Nephron (organoid): ENCODE data around the gene DUOXA1.

Experiments used
- H3K27ac Mint-ChIP-seq, 3 experiments: 2 replicates each; pipeline ENCODE4 v1.8.0; 2020; ENCODE audit warnings: mixed read lengths in 3 of 3, mild to moderate bottlenecking in 2 of 3, moderate library complexity in 1 of 3
- H3K27me3 Mint-ChIP-seq: 2 replicates; pipeline ENCODE4 v1.8.0; 2021; ENCODE audit warnings: low read depth, mild to moderate bottlenecking, moderate library complexity, mixed read lengths
- H3K36me3 Mint-ChIP-seq: 2 replicates; pipeline ENCODE4 v1.8.0; 2020; ENCODE audit warnings: low read depth, mixed read lengths
- H3K4me1 Mint-ChIP-seq: 2 replicates; pipeline ENCODE4 v1.8.0; 2020; ENCODE audit warnings: mixed read lengths
- H3K4me3 Mint-ChIP-seq, 3 experiments: 2 replicates each; pipeline ENCODE4 v1.8.0; 2020; ENCODE audit warnings: mild to moderate bottlenecking in 3 of 3, mixed read lengths in 3 of 3, moderate library complexity in 2 of 3
- H3K9me3 Mint-ChIP-seq: 2 replicates; pipeline ENCODE4 v1.8.0; 2020; ENCODE audit warnings: mixed read lengths
- CTCF ChIP-seq, 3 experiments: fragments of 200-600 bp; sonication (generic); IDR thresholded peaks; one replicate each; pipeline ENCODE4 v1.5.0; 2021; ENCODE audit warnings: antibody characterized with exemption in 3 of 3; ENCODE audit not compliant: unreplicated experiment in 3 of 3

DUOXA1 gene

GRCh38 chr15:45156744-45157455, 27.2 kb upstream of the DUOXA1 start:
- no peak overlapping the region for H3K27ac Mint-ChIP-seq
- no peaks in the 10 kb centered on the region for H3K9me3 Mint-ChIP-seq
- no peak overlapping the region for H3K4me3 Mint-ChIP-seq
- no peak for TF ChIP-seq CTCF (IDR thresholded peaks at IDR 0.05; ENCODE audit: unreplicated experiment in 3 of 3)
- no peaks in the 10 kb centered on the region for H3K36me3 Mint-ChIP-seq
- H3K4me1 Mint-ChIP-seq = peaks cover 5% of the 10 kb centered on the region
- H3K27me3 Mint-ChIP-seq = peaks cover 7% of the 10 kb centered on the region

GRCh38 chr15:45155739-45156138, 26.1 kb upstream of the DUOXA1 start:
- Mint-ChIP-seq H3K4me3 (no peak overlapping the region), H3K36me3 (no peaks in the 10 kb centered on the region), H3K27me3 (peaks cover 7% of the 10 kb centered on the region), H3K27ac (no peak overlapping the region), H3K4me1 (peaks cover 5% of the 10 kb centered on the region), H3K9me3 (no peaks in the 10 kb centered on the region)
- no peak for TF ChIP-seq CTCF (IDR thresholded peaks at IDR 0.05; ENCODE audit: unreplicated experiment in 3 of 3)

GRCh38 chr15:45151998-45152828, 22.5 kb upstream of the DUOXA1 start:
- Mint-ChIP-seq H3K4me3 (no peak overlapping the region), H3K27ac (peak overlapping the region in 1 of 3 experiments; percentile 33), H3K27me3 (peaks cover 11% of the 10 kb centered on the region), H3K9me3 (no peaks in the 10 kb centered on the region), H3K36me3 (no peaks in the 10 kb centered on the region), H3K4me1 (peaks cover 5% of the 10 kb centered on the region)
- TF ChIP-seq CTCF (IDR thresholded peaks at IDR 0.05; ENCODE audit: unreplicated experiment in 3 of 3) = no peak

GRCh38 chr15:45150997-45151396, 21.3 kb upstream of the DUOXA1 start:
- Mint-ChIP-seq H3K9me3 (no peaks in the 10 kb centered on the region), H3K27me3 (peaks cover 11% of the 10 kb centered on the region), H3K27ac (no peak overlapping the region), H3K4me3 (no peak overlapping the region), H3K36me3 (no peaks in the 10 kb centered on the region), H3K4me1 (no peaks in the 10 kb centered on the region)
- TF ChIP-seq CTCF (IDR thresholded peaks at IDR 0.05; ENCODE audit: unreplicated experiment in 3 of 3) = no peak

- no peaks in the 10 kb centered on the region for H3K9me3 Mint-ChIP-seq
- peaks cover 12% of the 10 kb centered on the region for H3K27me3 Mint-ChIP-seq
- TF ChIP-seq CTCF (IDR thresholded peaks at IDR 0.05; ENCODE audit: unreplicated experiment in 3 of 3) = no peak
- H3K27ac Mint-ChIP-seq = no peak overlapping the region
- H3K36me3 Mint-ChIP-seq = no peaks in the 10 kb centered on the region
- H3K4me1 Mint-ChIP-seq = no peaks in the 10 kb centered on the region
- H3K4me3 Mint-ChIP-seq = no peak overlapping the region
Observed at GRCh38 chr15:45150481-45150880, 20.8 kb upstream of the DUOXA1 start.
